B cell (primary cell): Measurements from ENCODE around the gene MUS81. TPM values are rescaled to one million over a fixed set of nuclear protein-coding genes. Genes with fewer than 3 reads are reported as not detected.

Experiments
- ATAC-seq: fragments of 200-7000 bp; cut with Tn5 transposase; one replicate; pipeline ENCODE4 v1.10.0; 2021; ENCODE audit warnings: low read depth, mild to moderate bottlenecking, moderate number of reproducible peaks, moderate library complexity
- CTCF ChIA-PET: fragments of 350-600 bp; sonication (Branson Sonifier 250); formaldehyde crosslinking; loops from one replicate; lab custom pipeline; 2021; ENCODE audit warnings: antibody characterized with exemption, inconsistent platforms; lab: Charles Lee
- POLR2A ChIA-PET: fragments of 350-600 bp; sonication (Branson Sonifier 250); formaldehyde crosslinking; loops from one replicate; lab custom pipeline; 2021; ENCODE audit warnings: antibody characterized with exemption; lab: Charles Lee
- DNase-seq: peaks from one replicate; pipeline ENCODE4 v3.0.0; 2013
- H2AFZ ChIP-seq: 2 replicates; pipeline ENCODE4 v1.6.1; 2012; ENCODE audit warnings: mild to moderate bottlenecking, low read depth, low read length; ENCODE audit not compliant: insufficient read depth, poor library complexity, severe bottlenecking
- H3K27ac ChIP-seq, 2 donors: 1 replicate in 1 of 2; 2 replicates in 1 of 2; pipeline ENCODE4 v1.5.1; 2012 to 2013; ENCODE audit warnings: low read length in 2 of 2, mild to moderate bottlenecking in 2 of 2, moderate library complexity in 1 of 2
- H3K27me3 ChIP-seq, 4 experiments: fragments of 200-600 bp in 1 of 4; sonication (generic) in 1 of 4; replicated peaks in 1 of 4; 1 replicate in 2 of 4; 2 replicates in 2 of 4; pipeline versions ENCODE4 v1.6.1 to v1.7.0; 2013 to 2016; ENCODE audit warnings: low read length in 3 of 4, mild to moderate bottlenecking in 2 of 4, mixed read lengths in 1 of 4, moderate library complexity in 1 of 4; ENCODE audit not compliant: insufficient read depth in 4 of 4, control insufficient read depth in 3 of 4; ENCODE audit errors: control extremely low read depth in 1 of 4
- H3K36me3 ChIP-seq, 2 experiments: replicated peaks in 1 of 2; 1 replicate in 1 of 2; 2 replicates in 1 of 2; pipeline versions ENCODE4 v1.6.1 to v1.7.1; 2013; ENCODE audit warnings: low read length in 1 of 2; ENCODE audit not compliant: insufficient read depth in 2 of 2, control insufficient read depth in 1 of 2; ENCODE audit errors: control extremely low read depth in 1 of 2, extremely low read depth in 1 of 2
- H3K4me1 ChIP-seq, 2 donors: fragments of 200-600 bp in 1 of 2; sonication (generic) in 1 of 2; 1 replicate in 1 of 2; 2 replicates in 1 of 2; pipeline versions ENCODE4 v1.5.1 to v1.6.1; 2013 to 2017; ENCODE audit warnings: low read length in 2 of 2; ENCODE audit not compliant: control insufficient read depth in 2 of 2, insufficient read depth in 2 of 2
- H3K4me2 ChIP-seq: replicated peaks from 2 replicates; pipeline ENCODE3; 2012; ENCODE audit warnings: mild to moderate bottlenecking, low read depth, low read length; ENCODE audit not compliant: poor library complexity, severe bottlenecking
- H3K4me3 ChIP-seq, 5 experiments: fragments of 200-600 bp in 1 of 5; sonication (generic) in 1 of 5; 1 replicate in 3 of 5; 2 replicates in 2 of 5; pipeline versions ENCODE4 v1.5.1 to v1.7.0; 2011 to 2016; ENCODE audit warnings: low read length in 4 of 5, mild to moderate bottlenecking in 4 of 5, low read depth in 2 of 5, control low read depth in 1 of 5, moderate library complexity in 1 of 5; ENCODE audit not compliant: insufficient read depth in 1 of 5; ENCODE audit errors: control extremely low read depth in 1 of 5, extremely low read depth in 1 of 5
- H3K79me2 ChIP-seq: fragments of 200-600 bp; sonication (generic); one replicate; pipeline ENCODE4 v1.6.0; 2016; ENCODE audit warnings: low read length; ENCODE audit not compliant: control insufficient read depth, insufficient read depth
- H3K9ac ChIP-seq: fragments of 200-600 bp; sonication (generic); 2 replicates; pipeline ENCODE4 v1.6.1; 2017; ENCODE audit warnings: mild to moderate bottlenecking, low read length, moderate library complexity
- H3K9me3 ChIP-seq, 3 donors: one replicate each; pipeline versions ENCODE4 v1.6.1 to v1.7.1; 2013; ENCODE audit warnings: low read length in 2 of 3; ENCODE audit not compliant: control insufficient read depth in 2 of 3, insufficient read depth in 1 of 3; ENCODE audit errors: control extremely low read depth in 1 of 3
- H4K20me1 ChIP-seq: 2 replicates; pipeline ENCODE4 v1.6.0; 2012; ENCODE audit warnings: mild to moderate bottlenecking, low read length; ENCODE audit not compliant: insufficient read depth, control insufficient read depth, poor library complexity, severe bottlenecking
- H3K27ac Mint-ChIP-seq: one replicate; pipeline ENCODE4 v1.8.0; 2021; ENCODE audit warnings: mixed read lengths
- H3K27me3 Mint-ChIP-seq: one replicate; pipeline ENCODE4 v1.8.0; 2021; ENCODE audit warnings: mixed read lengths
- H3K4me1 Mint-ChIP-seq: one replicate; pipeline ENCODE4 v1.8.0; 2021; ENCODE audit warnings: mixed read lengths
- H3K4me3 Mint-ChIP-seq: one replicate; pipeline ENCODE4 v1.8.0; 2021; ENCODE audit warnings: mixed read lengths
- H3K9me3 Mint-ChIP-seq: one replicate; pipeline ENCODE4 v1.8.0; 2022; ENCODE audit warnings: mixed read lengths; ENCODE audit not compliant: insufficient read depth
- EZH2 ChIP-seq: IDR thresholded peaks from 2 replicates; pipeline ENCODE4 v1.6.1; 2012; ENCODE audit warnings: borderline replicate concordance, low read depth, mild to moderate bottlenecking, moderate library complexity, low read length; ENCODE audit not compliant: insufficient read depth, poor library complexity, severe bottlenecking
- WGBS: methylation state at CpG from one replicate; pipeline ENCODE4 v1.1.5; 2013; ENCODE audit warnings: missing lambda C conversion rate; ENCODE audit not compliant: insufficient coverage; 5-methylcytosine and 5-hydroxymethylcytosine counted together
- intact Hi-C: fragments of 100-400 bp; cut with micrococcal nuclease; formaldehyde crosslinking; loops from one replicate; pipeline ENCODE4 v1.10.0; 2022
- polyA plus RNA-seq: library from polyadenylated mRNA; depleted of rRNA; stranded (reverse); fragments of >200 nt; gene quantifications from 2 replicates; pipeline ENCODE4 v1.2.3, GENCODE V29; 2012
- total RNA-seq, 2 donors: library from RNA; stranded (reverse); fragments of 120-200 nt in 1 of 2; gene quantifications; 1 replicate in 1 of 2; 2 replicates in 1 of 2; pipeline versions ENCODE4 v1.2.3 to v1.2.4, GENCODE V29; 2013 to 2022
- TF ChIP-seq, protein P1 (sequence below): fragments of 200-600 bp; IDR thresholded peaks from one replicate; pipeline ENCODE4 v1.8.0; 2022; ENCODE audit warnings: antibody characterized with exemption, mild to moderate bottlenecking

MUS81 gene
- total and polyA plus RNA-seq, 2 donors (not counting 1 experiment from before 2014, with no cell fraction given): 74.5 to 134 TPM

DNA sequence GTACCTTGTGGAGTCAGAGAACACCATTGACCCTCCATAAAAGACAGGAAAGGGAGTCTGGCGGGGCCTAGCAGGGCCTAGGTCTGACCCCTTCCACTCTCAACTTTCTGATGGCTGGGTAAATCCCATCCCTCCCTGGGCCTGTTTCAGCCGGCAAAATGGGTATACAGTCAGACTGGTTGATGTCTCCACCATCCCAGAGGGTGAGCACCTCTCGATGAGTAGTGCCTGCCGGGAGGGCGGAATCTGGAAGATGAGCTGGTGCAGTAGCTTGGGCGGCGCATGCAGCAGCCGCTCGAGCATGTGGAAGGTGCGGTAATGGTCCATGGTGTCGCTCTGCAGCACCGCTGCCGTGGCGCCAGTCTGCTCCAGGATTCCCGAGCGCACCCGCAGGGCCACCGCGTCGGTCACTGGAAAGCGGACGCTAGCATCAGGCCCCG, 27.5 kb downstream of the MUS81 start:
- CTCF ChIA-PET: interaction anchor here (0.6 to 15.5 kb wide), 32 partner anchors 9 to 515 kb away, joined by 3 to 244 read pairs (median 6); partner anchors contain the start of genes BANF1, C11orf68, CFL1 and CTSW
- H3K9me3 ChIP-seq: no peaks in the 10 kb centered on the region
- H4K20me1 ChIP-seq: peaks cover 26% of the 10 kb centered on the region
- peaks cover 42 to 57% of the 10 kb centered on the region in 2 donors for H3K4me1 ChIP-seq
- DNase-seq (no peak), ATAC-seq (no peak)
- peak overlapping the region; percentile 85 for H3K27ac ChIP-seq
- H3K4me2 ChIP-seq: peak overlapping the region; percentile 99
- Mint-ChIP-seq H3K4me1 (peaks cover 61% of the 10 kb centered on the region), H3K9me3 (no peaks in the 10 kb centered on the region), H3K27ac (peak overlapping the region; percentile 98), H3K4me3 (peak overlapping the region; percentile 98), H3K27me3 (no peaks in the 10 kb centered on the region)
- no peaks in the 10 kb centered on the region for H3K27me3 ChIP-seq
- peaks cover 0 to 28% of the 10 kb centered on the region in 2 experiments for H3K36me3 ChIP-seq
- peak overlapping the region; percentile 63 to 88 (median 75) for H3K4me3 ChIP-seq
- 6% methylated on average over 22 of the region's 23 CpGs for WGBS
- intact Hi-C loops: loop anchor here (1.0 to 2.0 kb wide), 6 partner anchors 15 to 115 kb away; partner anchors contain the start of genes BANF1, C11orf68, DRAP1 and EFEMP2
- peak overlapping the region; percentile 96 for H3K9ac ChIP-seq
- H2AFZ ChIP-seq: peak overlapping the region; percentile 99
- TF ChIP-seq, protein P1, sequence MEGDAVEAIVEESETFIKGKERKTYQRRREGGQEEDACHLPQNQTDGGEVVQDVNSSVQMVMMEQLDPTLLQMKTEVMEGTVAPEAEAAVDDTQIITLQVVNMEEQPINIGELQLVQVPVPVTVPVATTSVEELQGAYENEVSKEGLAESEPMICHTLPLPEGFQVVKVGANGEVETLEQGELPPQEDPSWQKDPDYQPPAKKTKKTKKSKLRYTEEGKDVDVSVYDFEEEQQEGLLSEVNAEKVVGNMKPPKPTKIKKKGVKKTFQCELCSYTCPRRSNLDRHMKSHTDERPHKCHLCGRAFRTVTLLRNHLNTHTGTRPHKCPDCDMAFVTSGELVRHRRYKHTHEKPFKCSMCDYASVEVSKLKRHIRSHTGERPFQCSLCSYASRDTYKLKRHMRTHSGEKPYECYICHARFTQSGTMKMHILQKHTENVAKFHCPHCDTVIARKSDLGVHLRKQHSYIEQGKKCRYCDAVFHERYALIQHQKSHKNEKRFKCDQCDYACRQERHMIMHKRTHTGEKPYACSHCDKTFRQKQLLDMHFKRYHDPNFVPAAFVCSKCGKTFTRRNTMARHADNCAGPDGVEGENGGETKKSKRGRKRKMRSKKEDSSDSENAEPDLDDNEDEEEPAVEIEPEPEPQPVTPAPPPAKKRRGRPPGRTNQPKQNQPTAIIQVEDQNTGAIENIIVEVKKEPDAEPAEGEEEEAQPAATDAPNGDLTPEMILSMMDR: no peak
- POLR2A ChIA-PET: interaction anchor here (0.6 to 6.2 kb wide), 19 partner anchors 10 to 1109 kb away, joined by 3 to 65 read pairs (median 6); partner anchors contain the start of genes BANF1, C11orf68, CFL1 and DRAP1
- peaks cover 40% of the 10 kb centered on the region for H3K79me2 ChIP-seq

DNA sequence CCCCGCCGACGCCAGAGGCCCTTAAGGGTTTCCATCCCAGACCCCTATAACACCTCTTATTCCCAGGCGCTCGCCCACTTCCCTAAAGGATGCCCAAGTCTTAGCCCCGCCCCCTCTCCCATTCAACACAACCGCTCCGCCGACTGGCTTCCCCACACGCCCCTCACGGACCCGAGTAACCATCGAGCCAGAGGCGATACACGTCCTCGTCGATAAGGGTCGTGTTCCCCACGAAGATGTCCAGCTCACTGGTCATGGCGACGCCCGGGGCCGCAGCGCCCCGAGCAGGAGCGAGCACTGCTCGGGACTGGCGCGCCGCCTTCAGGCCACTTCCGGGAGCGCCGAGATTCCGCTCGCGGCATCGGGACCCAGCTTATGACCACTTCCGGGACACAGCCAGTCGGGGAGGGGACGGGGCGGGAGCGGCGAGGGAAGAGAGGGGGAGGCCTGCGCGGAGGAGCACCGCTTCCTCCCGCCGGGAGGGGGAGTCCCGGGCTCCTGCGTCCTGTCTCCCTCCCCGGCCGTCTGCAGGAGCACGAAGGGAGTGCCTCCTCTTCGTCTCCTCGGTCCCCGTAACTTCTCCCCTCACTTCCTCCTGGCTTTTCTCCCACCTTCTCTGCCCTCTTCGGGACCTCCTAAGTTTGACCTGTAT, 28.1 kb downstream of the MUS81 start, which contains the start of gene FIBP:
Gene FIBP (minus strand): TSS at position 309 of the 652 bp plus-strand sequence. CDS start 53 bp downstream, at position 256.
- H3K4me1 Mint-ChIP-seq: peaks cover 66% of the 10 kb centered on the region
- Histone ChIP-seq H3K36me3 (peaks cover 0 to 27% of the 10 kb centered on the region in 2 experiments), H4K20me1 (peaks cover 26% of the 10 kb centered on the region), H3K27me3 (no peaks in the 10 kb centered on the region), H2AFZ (peak within 1 kb of the TSS; percentile 99), H3K4me2 (peak within 1 kb of the TSS; percentile 99), H3K79me2 (peaks cover 40% of the 10 kb centered on the region), H3K4me1 (peaks cover 47 to 63% of the 10 kb centered on the region in 2 donors), H3K9me3 (no peaks in the 10 kb centered on the region), H3K27ac (peak within 1 kb of the TSS; percentile 85), H3K4me3 (peak within 1 kb of the TSS; percentile 63 to 88 (median 75)), H3K9ac (peak within 1 kb of the TSS; percentile 96)
- TF ChIP-seq, protein P1: peak; percentile 86
- TF ChIP-seq EZH2: no peak
- no peaks in the 10 kb centered on the region for H3K9me3 Mint-ChIP-seq
- POLR2A ChIA-PET: interaction anchor here (0.6 to 6.2 kb wide), 24 partner anchors 10 to 1109 kb away, joined by 3 to 65 read pairs (median 5); partner anchors contain the start of genes BANF1, C11orf68, CFL1 and DRAP1
- intact Hi-C loops: loop anchor here (1.0 to 2.0 kb wide), 6 partner anchors 15 to 114 kb away; partner anchors contain the start of genes BANF1, C11orf68, DRAP1 and EFEMP2
- H3K4me3 Mint-ChIP-seq: peak within 1 kb of the TSS; percentile 98
- ATAC-seq: peak; percentile 64
- H3K27me3 Mint-ChIP-seq: no peaks in the 10 kb centered on the region
- under 1% methylated on average over 49 of the region's 57 CpGs for WGBS
- peak; percentile 96 for DNase-seq
- CTCF ChIA-PET: interaction anchor here (0.6 to 15.5 kb wide), 35 partner anchors 10 to 516 kb away, joined by 3 to 244 read pairs (median 6); partner anchors contain the start of genes BANF1, C11orf68, CFL1 and CTSW
- peak within 1 kb of the TSS; percentile 98 for H3K27ac Mint-ChIP-seq
